Ascending aorta (tissue), 2 donors: ENCODE data around the gene ENTREP1. TPM values are rescaled to one million over a fixed set of nuclear protein-coding genes. Genes with fewer than 3 reads are reported as not detected.

ENCODE experiments used
- DNase-seq, 2 donors: peaks; one replicate each; pipeline ENCODE4 v3.0.0-alpha.2; 2019; ENCODE audit warnings: low spot score in 2 of 2
- H3K27ac ChIP-seq, 2 donors: fragments of 200-600 bp; sonication (generic); one replicate each; pipeline ENCODE4 v1.5.1; 2016 to 2017; ENCODE audit warnings: mild to moderate bottlenecking in 1 of 2
- H3K27me3 ChIP-seq: fragments of 200-600 bp; sonication (generic); one replicate; pipeline ENCODE4 v1.5.1; 2017
- H3K36me3 ChIP-seq, 2 donors: fragments of 200-600 bp; sonication (generic); one replicate each; pipeline ENCODE4 v1.5.1; 2016
- H3K4me1 ChIP-seq, 2 donors: fragments of 200-600 bp; sonication (generic); one replicate each; pipeline ENCODE4 v1.5.1; 2016 to 2017; ENCODE audit warnings: mild to moderate bottlenecking in 1 of 2
- H3K4me3 ChIP-seq, 2 donors: fragments of 200-600 bp; sonication (generic); one replicate each; pipeline ENCODE4 v1.5.1; 2016 to 2017; ENCODE audit warnings: mild to moderate bottlenecking in 1 of 2
- H3K9me3 ChIP-seq, 2 donors: fragments of 200-600 bp; sonication (generic); one replicate each; pipeline ENCODE4 v1.5.1; 2016
- intact Hi-C: fragments of 100-400 bp; cut with DNase I; formaldehyde crosslinking; loops from one replicate; pipeline ENCODE4 v1.15.1; 2023
- total RNA-seq: library from RNA; depleted of rRNA; stranded (reverse); fragments of >200 nt; gene quantifications from one replicate; pipeline ENCODE4 v1.1.0, GENCODE V29; 2016
- TF ChIP-seq, protein P1 (sequence below), 3 experiments: fragments of 200-600 bp in 2 of 3; fragments of 450-650 bp in 1 of 3; sonication (generic) in 2 of 3; IDR thresholded peaks; one replicate each; pipeline ENCODE4 v1.5.1; 2016 to 2019; ENCODE audit warnings: antibody characterized with exemption in 3 of 3, mild to moderate bottlenecking in 1 of 3, moderate library complexity in 1 of 3

The ENTREP1 gene
- total RNA-seq, 1 donor from 2014 or later: 4.2 TPM

DNA sequence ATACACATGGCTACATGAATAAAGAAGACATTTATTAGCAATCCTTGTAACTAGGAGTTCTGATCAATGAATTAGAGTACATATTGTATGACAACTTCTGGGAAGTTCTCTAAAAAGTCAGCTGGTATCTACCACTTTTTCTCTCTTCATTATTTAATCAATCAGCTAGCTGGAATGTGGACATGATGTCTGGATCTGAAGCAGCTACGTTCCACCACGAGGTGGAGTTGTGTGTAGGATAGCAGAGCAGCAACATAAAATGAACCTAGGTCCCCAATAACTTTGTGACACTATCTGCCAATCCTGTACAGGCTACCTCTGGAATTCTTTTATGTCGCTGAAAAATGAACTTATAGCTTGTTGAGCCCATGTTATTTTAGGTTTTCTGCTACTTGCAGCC lies 32.9 kb upstream of the ENTREP1 start:
- no peaks in the 10 kb centered on the region for H3K36me3 ChIP-seq
- no peak for DNase-seq
- no peaks in the 10 kb centered on the region for H3K4me1 ChIP-seq
- no peak overlapping the region for H3K27ac ChIP-seq
- intact Hi-C loops: no loop called here
- H3K9me3 ChIP-seq: no peaks in the 10 kb centered on the region
- no peak overlapping the region for H3K4me3 ChIP-seq
- no peaks in the 10 kb centered on the region for H3K27me3 ChIP-seq
- TF ChIP-seq, protein P1, sequence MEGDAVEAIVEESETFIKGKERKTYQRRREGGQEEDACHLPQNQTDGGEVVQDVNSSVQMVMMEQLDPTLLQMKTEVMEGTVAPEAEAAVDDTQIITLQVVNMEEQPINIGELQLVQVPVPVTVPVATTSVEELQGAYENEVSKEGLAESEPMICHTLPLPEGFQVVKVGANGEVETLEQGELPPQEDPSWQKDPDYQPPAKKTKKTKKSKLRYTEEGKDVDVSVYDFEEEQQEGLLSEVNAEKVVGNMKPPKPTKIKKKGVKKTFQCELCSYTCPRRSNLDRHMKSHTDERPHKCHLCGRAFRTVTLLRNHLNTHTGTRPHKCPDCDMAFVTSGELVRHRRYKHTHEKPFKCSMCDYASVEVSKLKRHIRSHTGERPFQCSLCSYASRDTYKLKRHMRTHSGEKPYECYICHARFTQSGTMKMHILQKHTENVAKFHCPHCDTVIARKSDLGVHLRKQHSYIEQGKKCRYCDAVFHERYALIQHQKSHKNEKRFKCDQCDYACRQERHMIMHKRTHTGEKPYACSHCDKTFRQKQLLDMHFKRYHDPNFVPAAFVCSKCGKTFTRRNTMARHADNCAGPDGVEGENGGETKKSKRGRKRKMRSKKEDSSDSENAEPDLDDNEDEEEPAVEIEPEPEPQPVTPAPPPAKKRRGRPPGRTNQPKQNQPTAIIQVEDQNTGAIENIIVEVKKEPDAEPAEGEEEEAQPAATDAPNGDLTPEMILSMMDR (IDR thresholded peaks at IDR 0.05): no peak

DNA sequence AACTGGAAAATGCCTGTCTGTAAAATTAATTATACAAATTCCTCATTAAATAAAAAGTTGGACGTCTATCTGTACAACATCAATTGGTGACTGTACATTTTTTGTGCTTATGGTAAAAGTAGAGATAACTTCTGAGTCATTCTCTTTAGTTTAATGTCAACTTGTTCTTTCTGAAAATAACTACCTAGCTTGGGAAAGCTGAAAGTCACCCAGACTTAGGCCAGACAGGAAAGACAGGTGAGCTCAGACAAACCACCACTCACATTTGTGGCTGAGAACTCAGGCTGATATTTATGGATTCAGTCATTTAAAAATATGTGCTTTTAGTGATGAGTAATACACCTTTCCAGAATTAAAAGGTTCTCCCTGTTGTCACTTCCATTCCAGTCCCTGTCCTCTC lies 31.9 kb upstream of the ENTREP1 start:
- no peaks in the 10 kb centered on the region for H3K9me3 ChIP-seq
- no peaks in the 10 kb centered on the region for H3K27me3 ChIP-seq
- H3K4me1 ChIP-seq: no peaks in the 10 kb centered on the region
- DNase-seq: no peak
- H3K4me3 ChIP-seq: no peak overlapping the region
- intact Hi-C loops: no loop called here
- no peak overlapping the region for H3K27ac ChIP-seq
- TF ChIP-seq, protein P1 (IDR thresholded peaks at IDR 0.05): no peak
- H3K36me3 ChIP-seq: no peaks in the 10 kb centered on the region

DNA sequence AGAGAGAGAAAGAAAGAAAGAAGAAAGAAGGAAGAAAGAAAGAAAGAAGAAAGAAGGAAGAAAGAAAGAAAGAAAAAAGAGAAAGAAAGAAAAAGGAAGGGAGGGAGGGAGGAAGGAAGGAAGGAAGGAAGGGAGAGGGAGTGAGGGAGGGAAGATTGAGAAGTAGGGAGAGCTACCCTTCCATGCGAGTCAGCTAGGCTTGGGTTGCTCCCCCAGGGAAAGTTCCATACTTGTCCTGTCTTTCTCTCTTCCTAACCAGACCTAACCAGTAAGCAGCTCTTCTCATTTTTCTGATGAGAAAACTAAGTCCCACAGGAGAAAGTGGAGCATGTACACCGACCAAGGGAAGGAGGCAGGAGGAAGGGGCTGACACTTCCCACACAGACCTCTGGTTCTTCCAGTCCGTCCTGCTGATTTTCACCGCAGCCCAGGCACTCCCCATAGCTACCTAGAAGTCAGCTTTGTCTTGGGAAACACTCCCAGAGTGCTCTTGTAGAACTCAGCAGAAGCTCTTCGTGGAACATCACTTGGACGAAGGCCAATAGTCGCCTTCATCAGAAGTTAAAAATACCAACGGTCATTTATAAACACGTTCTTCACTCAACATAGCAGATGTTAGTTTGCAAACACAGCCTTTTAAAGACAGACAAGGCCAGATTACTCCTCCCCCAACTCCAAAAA lies 29.0 kb upstream of the ENTREP1 start:
- intact Hi-C loops: no loop called here
- no peak overlapping the region for H3K4me3 ChIP-seq
- no peak for DNase-seq
- TF ChIP-seq, protein P1 (IDR thresholded peaks at IDR 0.05): no peak
- no peaks in the 10 kb centered on the region for H3K4me1 ChIP-seq
- H3K9me3 ChIP-seq: no peaks in the 10 kb centered on the region
- no peak overlapping the region for H3K27ac ChIP-seq
- no peaks in the 10 kb centered on the region for H3K36me3 ChIP-seq
- H3K27me3 ChIP-seq: no peaks in the 10 kb centered on the region

DNA sequence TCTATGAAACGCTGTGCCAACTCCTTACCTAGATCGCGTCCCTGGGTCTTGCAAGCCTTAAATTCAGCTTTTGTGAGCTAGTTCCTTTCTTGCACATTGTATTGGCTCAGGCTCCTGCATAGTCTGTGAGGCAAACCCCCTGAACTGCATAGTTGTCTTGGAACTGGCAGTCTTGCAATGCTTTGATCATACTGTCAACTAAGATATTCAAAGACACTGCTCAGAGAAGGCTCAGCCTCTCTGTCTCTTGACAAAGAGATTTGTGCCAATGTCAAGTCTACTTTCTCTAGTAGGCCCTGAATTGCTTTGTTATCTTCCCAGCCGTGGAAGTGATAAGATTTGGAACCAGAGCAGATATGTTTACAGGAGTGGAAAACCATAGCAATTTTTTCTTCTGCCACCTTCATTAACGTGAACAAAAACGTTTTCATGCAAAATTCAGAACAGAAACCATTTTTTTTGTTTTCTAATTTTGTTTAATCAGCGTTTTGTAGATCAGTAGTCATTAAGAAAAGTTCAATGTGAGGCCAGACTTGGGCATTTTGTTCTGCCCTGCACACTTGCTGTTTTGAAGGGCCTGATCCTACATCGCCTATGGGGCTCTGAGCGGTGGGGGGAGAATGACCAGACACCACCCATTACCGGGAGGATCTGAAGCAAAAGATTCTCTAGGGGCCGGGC lies 27.6 kb upstream of the ENTREP1 start:
- no peak for DNase-seq
- intact Hi-C loops: no loop called here
- Histone ChIP-seq H3K4me3 (no peak overlapping the region), H3K9me3 (no peaks in the 10 kb centered on the region), H3K27me3 (no peaks in the 10 kb centered on the region), H3K27ac (no peak overlapping the region), H3K36me3 (no peaks in the 10 kb centered on the region), H3K4me1 (no peaks in the 10 kb centered on the region)
- TF ChIP-seq, protein P1 (IDR thresholded peaks at IDR 0.05): no peak

DNA sequence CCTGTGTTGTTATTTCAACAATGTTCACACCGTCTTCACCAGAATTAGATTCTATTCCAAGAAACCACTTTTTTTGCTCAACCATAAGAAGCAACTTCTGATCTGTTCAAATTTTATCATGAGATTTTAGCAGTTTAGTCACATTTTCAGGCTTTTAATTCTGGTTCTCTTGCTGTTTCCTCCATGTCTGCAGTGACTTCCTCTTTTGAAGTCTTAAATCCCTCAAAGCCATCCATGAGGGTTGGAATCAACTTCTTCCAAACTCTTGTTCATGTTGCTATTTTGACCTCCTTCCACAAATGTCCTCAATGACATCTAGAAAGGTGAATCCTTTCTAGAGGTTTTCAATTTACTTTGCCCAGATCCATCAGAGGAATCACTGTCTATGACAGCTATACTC lies 25.7 kb upstream of the ENTREP1 start:
- DNase-seq: no peak

More for the DNA sequence above, 25.7 kb upstream of the ENTREP1 start:
- Histone ChIP-seq H3K9me3 (no peaks in the 10 kb centered on the region), H3K4me3 (no peak overlapping the region), H3K27me3 (no peaks in the 10 kb centered on the region), H3K4me1 (no peaks in the 10 kb centered on the region), H3K36me3 (no peaks in the 10 kb centered on the region), H3K27ac (no peak overlapping the region)
- TF ChIP-seq, protein P1 (IDR thresholded peaks at IDR 0.05): no peak
- intact Hi-C loops: no loop called here
